Esophagus (tissue), 2 donors: ENCODE measurements around the gene YTHDF1. TPM values are rescaled to one million over a fixed set of nuclear protein-coding genes. Genes with fewer than 3 reads are reported as not detected.

ENCODE experiments used
- H3K27ac ChIP-seq, 2 donors: one replicate each; pipeline ENCODE4 v1.5.1; 2013; ENCODE audit warnings: low read depth in 2 of 2, mild to moderate bottlenecking in 2 of 2, inconsistent platforms in 1 of 2, low read length in 1 of 2, moderate library complexity in 1 of 2
- H3K27me3 ChIP-seq, 2 donors: one replicate each; pipeline ENCODE4 v1.6.1; 2013; ENCODE audit warnings: low read length in 2 of 2, control low read depth in 1 of 2, mild to moderate bottlenecking in 1 of 2; ENCODE audit not compliant: insufficient read depth in 2 of 2, control insufficient read depth in 1 of 2
- H3K36me3 ChIP-seq, 2 donors: one replicate each; pipeline ENCODE4 v1.6.1; 2013; ENCODE audit warnings: low read length in 1 of 2; ENCODE audit not compliant: control insufficient read depth in 2 of 2, insufficient read depth in 2 of 2
- H3K4me1 ChIP-seq, 2 donors: one replicate each; pipeline ENCODE4 v1.6.1; 2013; ENCODE audit warnings: low read length in 1 of 2; ENCODE audit not compliant: control insufficient read depth in 2 of 2, insufficient read depth in 2 of 2
- H3K4me3 ChIP-seq, 2 donors: one replicate each; pipeline ENCODE4 v1.5.1; 2013; ENCODE audit warnings: low read length in 2 of 2, mild to moderate bottlenecking in 2 of 2, low read depth in 1 of 2, moderate library complexity in 1 of 2
- H3K9me3 ChIP-seq, 2 donors: one replicate each; pipeline ENCODE4 v1.6.1; 2013; ENCODE audit warnings: mild to moderate bottlenecking in 2 of 2, low read depth in 1 of 2, low read length in 1 of 2, moderate library complexity in 1 of 2; ENCODE audit not compliant: control insufficient read depth in 2 of 2, insufficient read depth in 1 of 2
- WGBS, 2 donors: extraction: QIAGEN DNeasy Blood & Tissue Kit; methylation state at CpG; one replicate each; pipeline ENCODE4 v1.1.7; 2013; 5-methylcytosine and 5-hydroxymethylcytosine counted together
- polyA plus RNA-seq, 2 donors: library from polyadenylated mRNA; stranded (reverse); fragments of 200-250 nt; gene quantifications; one replicate each; pipeline ENCODE4 v1.2.3, GENCODE V29; 2013
- donor health status: healthy with polysubstance abuse.
- donor health status: Bipolar disorder and iron deficiency.

The YTHDF1 gene
- polyA plus RNA-seq, 2 donors, result 13.1 to 15.7 TPM

GRCh38 chr20:63149531-63150192 lies 66.3 kb downstream of the YTHDF1 start:
- Histone ChIP-seq H3K9me3 (peaks cover 0 to 10% of the 10 kb centered on the region in 2 donors), H3K4me3 (no peak overlapping the region), H3K36me3 (no peaks in the 10 kb centered on the region), H3K27ac (no peak overlapping the region), H3K4me1 (no peaks in the 10 kb centered on the region), H3K27me3 (peaks cover 0 to 3% of the 10 kb centered on the region in 2 donors)
- 58 to 64% methylated on average over 13 of the region's 13 CpGs for WGBS, 2 donors

- no peaks in the 10 kb centered on the region for H3K36me3 ChIP-seq
- H3K27me3 ChIP-seq, result peaks cover 0 to 3% of the 10 kb centered on the region in 2 donors
- H3K4me3 ChIP-seq, result no peak overlapping the region
- WGBS, 2 donors, result 80 to 87% methylated on average over 11 of the region's 11 CpGs
- H3K27ac ChIP-seq, result no peak overlapping the region
- no peaks in the 10 kb centered on the region for H3K4me1 ChIP-seq
- H3K9me3 ChIP-seq, result peaks cover 0 to 10% of the 10 kb centered on the region in 2 donors
Observed at GRCh38 chr20:63148696-63149095, 67.2 kb downstream of the YTHDF1 start.

- H3K9me3 ChIP-seq, result peaks cover 0 to 10% of the 10 kb centered on the region in 2 donors
- WGBS, 2 donors, result 68 to 71% methylated on average over 2 of the region's 2 CpGs
- peaks cover 0 to 3% of the 10 kb centered on the region in 2 donors for H3K27me3 ChIP-seq
- H3K4me1 ChIP-seq, result no peaks in the 10 kb centered on the region
- H3K27ac ChIP-seq, result no peak overlapping the region
- H3K36me3 ChIP-seq, result no peaks in the 10 kb centered on the region
- H3K4me3 ChIP-seq, result no peak overlapping the region
Observed at GRCh38 chr20:63147532-63147931, 68.4 kb downstream of the YTHDF1 start.

Other genes with a start within 250 kb of the YTHDF1 start
- gene BHLHE23, start 209.2 kb downstream of the YTHDF1 start, polyA plus RNA-seq, result not detected
- gene BIRC7, start 19.8 kb upstream of the YTHDF1 start, polyA plus RNA-seq, result under 1 TPM in 1 of 2 donors, not detected in 1; 0.04 TPM
- gene NKAIN4, start 38.3 kb upstream of the YTHDF1 start, polyA plus RNA-seq, result not detected
- 10 to 100 TPM; 33.3 to 76.1 TPM for gene ARFGAP1, start 56.7 kb upstream of the YTHDF1 start, polyA plus RNA-seq
- not detected for gene COL20A1, start 77.1 kb upstream of the YTHDF1 start, polyA plus RNA-seq
- under 1 TPM in 1 of 2 donors, not detected in 1; 0.02 TPM for gene CHRNA4, start 145.2 kb upstream of the YTHDF1 start, polyA plus RNA-seq